Measurements from ENCODE around the gene CHAD. TPM values are rescaled to one million over a fixed set of nuclear protein-coding genes. Genes with fewer than 3 reads are reported as not detected.

The CHAD gene
- polyA plus RNA-seq, 1 donor (not counting 4 experiments of a cell fraction or from before 2014, with no cell fraction given): not detected

DNA sequence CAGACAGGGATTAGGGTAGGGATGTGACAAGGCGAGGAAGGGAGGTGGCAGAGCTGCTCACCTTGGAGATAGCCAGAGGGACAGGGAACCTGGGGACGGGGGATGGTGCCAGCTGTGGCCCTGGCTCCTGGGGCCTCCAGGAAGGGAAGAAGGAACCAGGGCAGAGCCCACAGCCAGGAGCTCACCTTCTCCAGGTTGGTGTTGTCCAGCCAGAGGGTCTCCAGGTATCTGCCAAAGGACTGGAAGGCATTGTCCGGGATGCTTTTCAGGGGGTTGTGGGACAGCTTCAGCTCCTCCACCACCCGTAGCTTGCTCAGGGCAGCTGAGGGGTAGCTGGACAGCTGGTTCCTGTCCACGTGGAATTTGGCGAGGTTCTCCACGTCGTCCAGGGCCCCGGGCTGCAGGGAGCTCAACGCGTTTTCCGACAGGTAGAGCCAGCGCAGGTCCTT, 801 bp downstream of the CHAD start:
- no peak overlapping the region for H3K4me3 ChIP-seq (ENCODE audit: control insufficient read depth in 2 of 3, extremely low read depth in 1 of 3, insufficient read depth in 2 of 3, low read depth in 1 of 3, low read length in 3 of 3)
- no peak for DNase-seq (ENCODE audit: low read depth, low spot score)
- H3K9me3 ChIP-seq (ENCODE audit: control insufficient read depth, low read depth, low read length): no peaks in the 10 kb centered on the region
- H3K27ac ChIP-seq (ENCODE audit: control insufficient read depth, insufficient read depth, low read length): no peak overlapping the region
- no peaks in the 10 kb centered on the region for H3K9me1 ChIP-seq (ENCODE audit: control insufficient read depth, extremely low read depth, insufficient read depth, low read length)
- H2AFZ ChIP-seq (ENCODE audit: control insufficient read depth, low read length): no peak overlapping the region
- dilution Hi-C loops (cut with MboI; ENCODE audit: extremely low pct_ligation_motif_present, low sequenced_read_pairs): no loop called here
- no peaks in the 10 kb centered on the region for H3K79me2 ChIP-seq (ENCODE audit: control insufficient read depth, insufficient read depth, low read length)
- peaks cover 30% of the 10 kb centered on the region for H3K27me3 ChIP-seq (ENCODE audit: control insufficient read depth, extremely low read depth, insufficient read depth, low read length)
- no peaks in the 10 kb centered on the region for H4K20me1 ChIP-seq (ENCODE audit: control insufficient read depth, extremely low read depth, insufficient read depth, low read length)
- no peak for TF ChIP-seq EZH2 (IDR thresholded peaks at IDR 0.05; ENCODE audit: low read length)
- TF ChIP-seq, protein P1, sequence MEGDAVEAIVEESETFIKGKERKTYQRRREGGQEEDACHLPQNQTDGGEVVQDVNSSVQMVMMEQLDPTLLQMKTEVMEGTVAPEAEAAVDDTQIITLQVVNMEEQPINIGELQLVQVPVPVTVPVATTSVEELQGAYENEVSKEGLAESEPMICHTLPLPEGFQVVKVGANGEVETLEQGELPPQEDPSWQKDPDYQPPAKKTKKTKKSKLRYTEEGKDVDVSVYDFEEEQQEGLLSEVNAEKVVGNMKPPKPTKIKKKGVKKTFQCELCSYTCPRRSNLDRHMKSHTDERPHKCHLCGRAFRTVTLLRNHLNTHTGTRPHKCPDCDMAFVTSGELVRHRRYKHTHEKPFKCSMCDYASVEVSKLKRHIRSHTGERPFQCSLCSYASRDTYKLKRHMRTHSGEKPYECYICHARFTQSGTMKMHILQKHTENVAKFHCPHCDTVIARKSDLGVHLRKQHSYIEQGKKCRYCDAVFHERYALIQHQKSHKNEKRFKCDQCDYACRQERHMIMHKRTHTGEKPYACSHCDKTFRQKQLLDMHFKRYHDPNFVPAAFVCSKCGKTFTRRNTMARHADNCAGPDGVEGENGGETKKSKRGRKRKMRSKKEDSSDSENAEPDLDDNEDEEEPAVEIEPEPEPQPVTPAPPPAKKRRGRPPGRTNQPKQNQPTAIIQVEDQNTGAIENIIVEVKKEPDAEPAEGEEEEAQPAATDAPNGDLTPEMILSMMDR (optimal IDR thresholded peaks at IDR 0.05 in 1 of 3, IDR thresholded peaks at IDR 0.05 in 1 of 3, conservative IDR thresholded peaks at IDR 0.05 in 1 of 3; ENCODE audit: extremely low read depth in 1 of 3, insufficient read depth in 2 of 3, low read length in 3 of 3): no peak
- H3K4me1 ChIP-seq (ENCODE audit: control insufficient read depth, extremely low read depth, insufficient read depth, low read length): peaks cover 10% of the 10 kb centered on the region
- H3K9ac ChIP-seq (ENCODE audit: control insufficient read depth, extremely low read depth, insufficient read depth, low read length): no peak overlapping the region
- H3K36me3 ChIP-seq (ENCODE audit: control insufficient read depth in 2 of 2, extremely low read depth in 1 of 2, insufficient read depth in 2 of 2, low read length in 2 of 2): peaks cover 2 to 22% of the 10 kb centered on the region in 2 experiments
- H3K4me2 ChIP-seq (ENCODE audit: control insufficient read depth, extremely low read depth, insufficient read depth, low read depth, low read length): no peak overlapping the region
- no peak for FAIRE-seq

DNA sequence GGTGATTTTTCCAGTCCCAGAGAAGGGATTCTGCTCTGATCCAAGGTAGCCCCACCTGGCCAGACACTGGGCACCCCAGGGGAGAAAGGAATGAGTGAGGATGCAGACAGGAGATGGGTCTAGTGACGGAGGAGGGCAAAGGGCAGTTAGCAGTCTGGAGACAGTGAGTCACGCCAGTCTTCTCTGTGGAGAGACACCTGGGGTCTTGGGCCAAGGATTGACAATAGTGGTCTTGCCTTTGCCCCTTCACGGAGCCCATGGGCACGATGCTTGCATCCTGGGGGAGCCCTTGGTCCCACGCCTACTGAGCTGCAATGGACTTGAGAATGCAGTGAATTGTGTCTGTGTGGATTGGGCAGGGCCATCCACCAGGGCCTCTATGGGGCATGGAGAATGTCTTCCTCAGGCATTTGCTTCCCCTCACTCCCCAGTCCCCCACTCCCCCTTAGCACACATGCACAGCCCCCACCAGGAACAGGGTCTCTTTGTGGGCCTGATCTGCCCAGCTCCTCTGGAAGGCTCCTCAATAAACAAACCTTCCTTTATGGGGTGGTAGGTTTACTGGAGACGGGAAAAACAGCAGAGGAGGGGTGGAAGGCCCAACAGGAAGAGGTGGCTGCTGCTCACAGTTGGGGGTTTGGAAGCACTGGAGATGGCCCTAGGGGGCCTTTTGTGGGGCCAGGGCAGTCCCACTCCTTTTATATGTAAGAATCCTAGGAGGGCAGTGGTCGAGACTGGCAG, 1.4 kb downstream of the CHAD start:
- Histone ChIP-seq H3K4me2 (ENCODE audit: control insufficient read depth, extremely low read depth, insufficient read depth, low read depth, low read length) (no peak overlapping the region), H3K9me1 (ENCODE audit: control insufficient read depth, extremely low read depth, insufficient read depth, low read length) (no peaks in the 10 kb centered on the region), H3K4me3 (ENCODE audit: control insufficient read depth in 2 of 3, extremely low read depth in 1 of 3, insufficient read depth in 2 of 3, low read depth in 1 of 3, low read length in 3 of 3) (no peak overlapping the region), H3K36me3 (ENCODE audit: control insufficient read depth in 2 of 2, extremely low read depth in 1 of 2, insufficient read depth in 2 of 2, low read length in 2 of 2) (peaks cover 2 to 27% of the 10 kb centered on the region in 2 experiments), H3K27me3 (ENCODE audit: control insufficient read depth, extremely low read depth, insufficient read depth, low read length) (peaks cover 30% of the 10 kb centered on the region), H3K9me3 (ENCODE audit: control insufficient read depth, low read depth, low read length) (no peaks in the 10 kb centered on the region), H3K27ac (ENCODE audit: control insufficient read depth, insufficient read depth, low read length) (no peak overlapping the region), H2AFZ (ENCODE audit: control insufficient read depth, low read length) (no peak overlapping the region), H3K79me2 (ENCODE audit: control insufficient read depth, insufficient read depth, low read length) (no peaks in the 10 kb centered on the region), H3K4me1 (ENCODE audit: control insufficient read depth, extremely low read depth, insufficient read depth, low read length) (peaks cover 10% of the 10 kb centered on the region), H3K9ac (ENCODE audit: control insufficient read depth, extremely low read depth, insufficient read depth, low read length) (no peak overlapping the region), H4K20me1 (ENCODE audit: control insufficient read depth, extremely low read depth, insufficient read depth, low read length) (no peaks in the 10 kb centered on the region)
- dilution Hi-C loops (cut with MboI; ENCODE audit: extremely low pct_ligation_motif_present, low sequenced_read_pairs): no loop called here
- DNase-seq (ENCODE audit: low read depth, low spot score): no peak
- FAIRE-seq: no peak
- no peak for TF ChIP-seq EZH2 (IDR thresholded peaks at IDR 0.05; ENCODE audit: low read length)
- TF ChIP-seq, protein P1 (optimal IDR thresholded peaks at IDR 0.05 in 1 of 3, IDR thresholded peaks at IDR 0.05 in 1 of 3, conservative IDR thresholded peaks at IDR 0.05 in 1 of 3; ENCODE audit: extremely low read depth in 1 of 3, insufficient read depth in 2 of 3, low read length in 3 of 3): no peak

All from keratinocyte (primary cell).